ENCODE results near the gene PHLDB1. TPM values are rescaled to one million over a fixed set of nuclear protein-coding genes. Genes with fewer than 3 reads are reported as not detected.

The PHLDB1 gene
- total RNA-seq, 1 experiment from 2014 or later = 36.2 TPM

DNA sequence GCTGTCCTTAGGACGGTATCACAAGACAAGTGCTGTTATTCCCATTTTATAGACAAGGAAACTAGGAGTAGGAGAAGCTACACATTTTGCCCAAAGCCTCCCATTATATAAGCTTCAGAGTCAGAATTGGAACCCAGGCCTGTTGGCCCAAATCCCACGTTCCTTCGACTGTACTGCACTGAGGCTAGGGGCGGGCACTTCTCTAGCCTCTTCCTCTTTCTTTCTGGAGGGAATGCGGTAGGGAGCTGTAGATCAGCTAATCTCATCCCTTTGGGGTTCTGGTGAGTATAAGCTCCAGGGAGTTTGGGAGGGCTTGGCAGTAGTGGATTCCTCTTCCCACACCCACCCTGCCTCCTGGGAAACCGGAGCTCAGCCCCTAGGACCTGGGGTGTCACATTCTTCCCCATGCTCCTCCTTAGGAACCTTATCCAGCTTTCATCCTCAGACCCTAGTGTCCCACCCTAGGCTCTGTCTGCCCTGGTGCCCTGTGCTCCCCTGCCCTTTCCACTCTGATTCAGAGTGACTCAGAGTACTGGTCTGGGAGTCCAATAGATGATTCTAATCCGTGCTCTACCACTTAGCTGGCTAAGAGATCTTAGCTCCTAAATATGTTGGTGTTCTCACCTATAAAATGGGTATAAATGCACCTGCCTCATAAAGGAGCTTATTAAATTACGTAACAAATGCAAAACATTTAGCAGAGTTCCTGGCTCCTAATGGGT lies 29.3 kb downstream of the PHLDB1 start:
- BruUV-seq (replicated peaks) = no TSS peak
- H3K4me3 ChIP-seq (replicated peaks in 1 of 2; ENCODE audit: low read depth in 1 of 2, low read length in 2 of 2) = no peak overlapping the region
- no peaks in the 10 kb centered on the region for H3K79me2 ChIP-seq (ENCODE audit: insufficient read depth, low read length)
- intact Hi-C loops (cut with micrococcal nuclease) = no loop called here
- no peak overlapping the region for H3K27ac ChIP-seq (ENCODE audit: low read depth, low read length)
- H3K4me1 ChIP-seq (ENCODE audit: control insufficient read depth in 1 of 2, insufficient read depth in 2 of 2, low read length in 2 of 2) = peaks cover 9 to 42% of the 10 kb centered on the region in 2 experiments; a peak in 3 of 4 replicates
- DNase-seq (ENCODE audit: low read depth, low spot score) (no peak), ATAC-seq (no peak)
- ChIA-PET CTCF (interaction anchor here (2.1 to 2.7 kb wide), 2 partner anchors 28 to 42 kb away, joined by 5 to 10 read pairs; partner anchors contain the start of gene PHLDB1), POLR2A (interaction anchor here (3.8 kb wide), 1 partner anchor 15 kb away, joined by 33 read pairs; no protein-coding TSS in a partner anchor), RAD21 (ENCODE audit: low non-redundant PET in 1 of 2, low total read pairs in 2 of 2, uncharacterized antibody in 2 of 2, unreplicated experiment in 2 of 2) (interaction anchor here in 1 of 2 experiments (1.0 kb wide), 1 partner anchor 14 kb away, joined by 3 read pairs; no protein-coding TSS in a partner anchor)
- H3K9me2 ChIP-seq (ENCODE audit: insufficient read depth) = no peaks in the 10 kb centered on the region
- no peak overlapping the region for H3K9ac ChIP-seq (ENCODE audit: low read length)
- H3K4me2 ChIP-seq (ENCODE audit: low read length) = no peak overlapping the region
- no peaks in the 10 kb centered on the region for H4K20me1 ChIP-seq (ENCODE audit: insufficient read depth)
- H2AFZ ChIP-seq (ENCODE audit: low read depth, low read length, poor library complexity, severe bottlenecking) = no peak overlapping the region
- no peaks in the 10 kb centered on the region; a peak in 1 of 4 replicates for H3K36me3 ChIP-seq (ENCODE audit: control insufficient read depth in 1 of 2, insufficient read depth in 2 of 2, low read length in 2 of 2)
- no peaks in the 10 kb centered on the region for H3K9me3 ChIP-seq (ENCODE audit: control insufficient read depth in 1 of 2, insufficient read depth in 1 of 2, low read depth in 1 of 2, low read length in 2 of 2)
- no peaks in the 10 kb centered on the region for H3K27me3 ChIP-seq (ENCODE audit: insufficient read depth, low read length)
- no peak for TF ChIP-seq YY1 (IDR thresholded peaks at IDR 0.05; ENCODE audit: extremely low read depth, insufficient replicate concordance, low read depth, low read length)
- TF ChIP-seq FOSL1 (IDR thresholded peaks at IDR 0.05; ENCODE audit: low read depth) = 0 out of 2 replicates have a peak, but pooled peaks have one; percentile 21

DNA sequence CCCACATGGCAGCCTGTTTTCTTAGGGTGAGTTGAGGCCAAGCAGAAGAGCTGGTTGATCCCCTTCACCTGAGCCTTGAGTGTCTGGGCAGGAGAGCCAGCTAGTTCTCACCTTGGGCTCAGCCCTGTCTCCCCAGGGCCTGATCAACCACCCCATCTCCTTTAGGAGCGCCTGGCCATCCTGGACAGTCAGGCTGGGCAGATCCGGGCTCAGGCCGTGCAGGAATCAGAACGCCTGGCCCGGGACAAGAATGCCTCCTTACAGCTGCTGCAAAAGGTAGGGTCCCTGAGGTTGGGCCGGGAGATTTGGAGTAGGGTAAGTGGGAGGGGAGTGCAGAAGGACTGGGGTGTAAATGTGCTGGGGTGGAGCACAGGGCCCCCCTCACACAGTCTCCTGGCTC lies 31.3 kb downstream of the PHLDB1 start:
- RAD21 ChIA-PET (ENCODE audit: low non-redundant PET in 1 of 2, low total read pairs in 2 of 2, uncharacterized antibody in 2 of 2, unreplicated experiment in 2 of 2) = no interaction called here
- H3K9me3 ChIP-seq (ENCODE audit: control insufficient read depth in 1 of 2, insufficient read depth in 1 of 2, low read depth in 1 of 2, low read length in 2 of 2) = no peaks in the 10 kb centered on the region
- POLR2A ChIA-PET = no interaction called here
- H3K4me3 ChIP-seq (replicated peaks in 1 of 2; ENCODE audit: low read depth in 1 of 2, low read length in 2 of 2) = no peak overlapping the region
- no peak for DNase-seq (ENCODE audit: low read depth, low spot score)
- H3K36me3 ChIP-seq (ENCODE audit: control insufficient read depth in 1 of 2, insufficient read depth in 2 of 2, low read length in 2 of 2) = no peaks in the 10 kb centered on the region; a peak in 1 of 4 replicates
- peaks cover 9 to 33% of the 10 kb centered on the region in 2 experiments; a peak in 3 of 4 replicates for H3K4me1 ChIP-seq (ENCODE audit: control insufficient read depth in 1 of 2, insufficient read depth in 2 of 2, low read length in 2 of 2)
- ATAC-seq = no peak
- H2AFZ ChIP-seq (ENCODE audit: low read depth, low read length, poor library complexity, severe bottlenecking) = no peak overlapping the region
- no peaks in the 10 kb centered on the region for H3K79me2 ChIP-seq (ENCODE audit: insufficient read depth, low read length)
- no peak overlapping the region for H3K4me2 ChIP-seq (ENCODE audit: low read length)
- no peak overlapping the region for H3K9ac ChIP-seq (ENCODE audit: low read length)
- H3K27me3 ChIP-seq (ENCODE audit: insufficient read depth, low read length) = no peaks in the 10 kb centered on the region
- H3K9me2 ChIP-seq (ENCODE audit: insufficient read depth) = no peaks in the 10 kb centered on the region
- no peak overlapping the region for H3K27ac ChIP-seq (ENCODE audit: low read depth, low read length)
- H4K20me1 ChIP-seq (ENCODE audit: insufficient read depth) = no peaks in the 10 kb centered on the region
- no TSS peak for BruUV-seq (replicated peaks)
- CTCF ChIA-PET = no interaction called here
- intact Hi-C loops (cut with micrococcal nuclease) = no loop called here
- TF ChIP-seq REST (IDR thresholded peaks at IDR 0.05; ENCODE audit: low read depth) = no peak
- TF ChIP-seq JUND (IDR thresholded peaks at IDR 0.05) = no peak
- TF ChIP-seq TCF7L2 (IDR thresholded peaks at IDR 0.05; ENCODE audit: borderline replicate concordance, extremely low read depth, insufficient read depth, insufficient read length) = no peak
- TF ChIP-seq SP1 (IDR thresholded peaks at IDR 0.05; ENCODE audit: low read depth) = no peak
- no peak for TF ChIP-seq RAD21 (IDR thresholded peaks at IDR 0.05; ENCODE audit: low read depth)
- TF ChIP-seq EZH2 (IDR thresholded peaks at IDR 0.05) = no peak
- TF ChIP-seq, protein P1, sequence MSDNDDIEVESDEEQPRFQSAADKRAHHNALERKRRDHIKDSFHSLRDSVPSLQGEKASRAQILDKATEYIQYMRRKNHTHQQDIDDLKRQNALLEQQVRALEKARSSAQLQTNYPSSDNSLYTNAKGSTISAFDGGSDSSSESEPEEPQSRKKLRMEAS (IDR thresholded peaks at IDR 0.05) = no peak
- no peak for TF ChIP-seq POLR2AphosphoS5 (IDR thresholded peaks at IDR 0.05; ENCODE audit: low read depth, low read length)
- no peak for TF ChIP-seq FOSL1 (IDR thresholded peaks at IDR 0.05; ENCODE audit: low read depth)
- TF ChIP-seq YY1 (IDR thresholded peaks at IDR 0.05; ENCODE audit: extremely low read depth, insufficient replicate concordance, low read depth, low read length) = no peak
- TF ChIP-seq, protein P2, sequence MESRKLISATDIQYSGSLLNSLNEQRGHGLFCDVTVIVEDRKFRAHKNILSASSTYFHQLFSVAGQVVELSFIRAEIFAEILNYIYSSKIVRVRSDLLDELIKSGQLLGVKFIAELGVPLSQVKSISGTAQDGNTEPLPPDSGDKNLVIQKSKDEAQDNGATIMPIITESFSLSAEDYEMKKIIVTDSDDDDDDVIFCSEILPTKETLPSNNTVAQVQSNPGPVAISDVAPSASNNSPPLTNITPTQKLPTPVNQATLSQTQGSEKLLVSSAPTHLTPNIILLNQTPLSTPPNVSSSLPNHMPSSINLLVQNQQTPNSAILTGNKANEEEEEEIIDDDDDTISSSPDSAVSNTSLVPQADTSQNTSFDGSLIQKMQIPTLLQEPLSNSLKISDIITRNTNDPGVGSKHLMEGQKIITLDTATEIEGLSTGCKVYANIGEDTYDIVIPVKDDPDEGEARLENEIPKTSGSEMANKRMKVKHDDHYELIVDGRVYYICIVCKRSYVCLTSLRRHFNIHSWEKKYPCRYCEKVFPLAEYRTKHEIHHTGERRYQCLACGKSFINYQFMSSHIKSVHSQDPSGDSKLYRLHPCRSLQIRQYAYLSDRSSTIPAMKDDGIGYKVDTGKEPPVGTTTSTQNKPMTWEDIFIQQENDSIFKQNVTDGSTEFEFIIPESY (IDR thresholded peaks at IDR 0.05; ENCODE audit: extremely low read depth, insufficient replicate concordance, low read length) = no peak
- no peak for TF ChIP-seq SIN3A (IDR thresholded peaks at IDR 0.05; ENCODE audit: low read depth)
- TF ChIP-seq EZH2phosphoT487 (IDR thresholded peaks at IDR 0.05; ENCODE audit: borderline replicate concordance) = no peak

All from HCT116 (cell line).